GM12878 (cell line): Measurements from ENCODE around the gene HDAC9. TPM values are rescaled to one million over a fixed set of nuclear protein-coding genes. Genes with fewer than 3 reads are reported as not detected.

Experiments used
- ATAC-seq: fragments of 200-7000 bp; cut with Tn5 transposase; 3 replicates; pipeline ENCODE4 v1.9.1; 2020; ENCODE audit warnings: mild to moderate bottlenecking, moderate library complexity
- BruUV-seq: library from RNA; stranded (reverse); fragments of 400-500 nt; replicated peaks from 2 replicates; lab custom pipeline; 2021; lab: Mats Ljungman, UMichigan
- CTCF ChIA-PET: fragments of 300-600 bp; sonication (Branson Sonifier 250); formaldehyde crosslinking; extraction: SDS; loops from one replicate; lab custom pipeline; 2021; ENCODE audit warnings: inconsistent platforms; lab: Yijun Ruan, JAX
- POLR2A ChIA-PET: fragments of 350-600 bp; formaldehyde crosslinking; extraction: SDS; loops from one replicate; lab custom pipeline; 2021; ENCODE audit warnings: inconsistent platforms; lab: Charles Lee
- RAD21 ChIA-PET: fragments of 300-600 bp; sonication (Branson Sonifier 250); formaldehyde crosslinking; loops from one replicate; lab custom pipeline; 2023; ENCODE audit warnings: antibody characterized with exemption; ENCODE audit not compliant: unreplicated experiment; lab: Charles Lee
- SMC1A ChIA-PET: fragments of 300-600 bp; sonication (Branson Sonifier 250); formaldehyde crosslinking; loops from one replicate; lab custom pipeline; 2023; ENCODE audit not compliant: unreplicated experiment, uncharacterized antibody; lab: Charles Lee
- DNase-seq: peaks from one replicate; pipeline ENCODE4 v3.0.0-alpha.2; 2011; ENCODE audit warnings: low read depth, low spot score
- FAIRE-seq: peaks from 3 replicates; lab custom pipeline; 2011; peaks lifted over from hg19 to GRCh38; lab: Jason Lieb, UNC
- H2AFZ ChIP-seq: 2 replicates; pipeline ENCODE4 v1.6.0; 2011; ENCODE audit warnings: low read depth, low read length, control low read depth; ENCODE audit not compliant: control insufficient read depth
- H3K27ac ChIP-seq: 2 replicates; pipeline ENCODE4 v1.5.1; 2011; ENCODE audit warnings: control low read depth; ENCODE audit not compliant: control insufficient read depth, insufficient read depth
- H3K27me3 ChIP-seq, 2 experiments: replicated peaks in 1 of 2; 2 replicates each; pipeline versions ENCODE4 v1.6.0 to v1.6.1; 2011; ENCODE audit warnings: low read length in 1 of 2; ENCODE audit not compliant: control insufficient read depth in 2 of 2, insufficient read depth in 2 of 2
- H3K36me3 ChIP-seq, 2 experiments: 2 replicates each; pipeline ENCODE4 v1.5.1; 2011; ENCODE audit warnings: low read length in 1 of 2; ENCODE audit not compliant: control insufficient read depth in 2 of 2, insufficient read depth in 2 of 2
- H3K4me1 ChIP-seq: 2 replicates; pipeline ENCODE4 v1.6.1; 2011; ENCODE audit warnings: mild to moderate bottlenecking, low read length, moderate library complexity, mixed read lengths; ENCODE audit not compliant: control insufficient read depth, insufficient read depth
- H3K4me2 ChIP-seq: 2 replicates; pipeline ENCODE4 v1.6.0; 2011; ENCODE audit warnings: control low read depth; ENCODE audit not compliant: control insufficient read depth, insufficient read depth
- H3K4me3 ChIP-seq: fragments of 200-600 bp; sonication (generic); 2 replicates; pipeline ENCODE4 v1.5.1; 2016
- H3K79me2 ChIP-seq: 2 replicates; pipeline ENCODE4 v1.6.0; 2011; ENCODE audit warnings: low read length; ENCODE audit not compliant: control insufficient read depth, insufficient read depth
- H3K9ac ChIP-seq: 2 replicates; pipeline ENCODE4 v1.8.0; 2011; ENCODE audit warnings: low read length, control low read depth, mixed read lengths; ENCODE audit not compliant: control insufficient read depth, insufficient read depth
- H3K9me3 ChIP-seq: replicated peaks from 3 replicates; pipeline ENCODE4 v1.5.1; 2011; ENCODE audit warnings: mild to moderate bottlenecking, low read length; ENCODE audit not compliant: control insufficient read depth, insufficient read depth
- H4K20me1 ChIP-seq: 2 replicates; pipeline ENCODE4 v1.6.0; 2011; ENCODE audit not compliant: control insufficient read depth, insufficient read depth
- BHLHE40 ChIP-seq, 2 experiments: fragments of 450-650 bp in 1 of 2; IDR thresholded peaks; 2 replicates each; pipeline ENCODE4 v1.6.1; 2011 to 2017; ENCODE audit warnings: low read depth in 2 of 2, borderline replicate concordance in 1 of 2, improper control_type of control experiment in 1 of 2, low read length in 1 of 2, mild to moderate bottlenecking in 1 of 2
- GATAD2B ChIP-seq: fragments of 450-650 bp; conservative IDR thresholded peaks from 2 replicates; pipeline ENCODE4 v1.6.1; 2017; ENCODE audit warnings: low read depth, mild to moderate bottlenecking, moderate library complexity
- LARP7 ChIP-seq: fragments of 450-650 bp; IDR thresholded peaks from 2 replicates; pipeline ENCODE4 v1.6.1; 2017; ENCODE audit warnings: mild to moderate bottlenecking
- POLR2AphosphoS2 ChIP-seq: IDR thresholded peaks from 2 replicates; pipeline ENCODE4 v1.6.1; 2011; ENCODE audit warnings: low read depth, mild to moderate bottlenecking, low read length, improper control_type of control experiment, moderate library complexity
- POLR2AphosphoS5 ChIP-seq: IDR thresholded peaks from 2 replicates; pipeline ENCODE4 v1.6.1; 2011; ENCODE audit warnings: mild to moderate bottlenecking, low read length, inconsistent platforms
- ZNF384 ChIP-seq: IDR thresholded peaks from 2 replicates; pipeline ENCODE4 v1.6.1; 2012; ENCODE audit warnings: low read depth, mild to moderate bottlenecking, low read length, improper control_type of control experiment, borderline replicate concordance
- ZNF622 ChIP-seq: fragments of 450-650 bp; IDR thresholded peaks from 2 replicates; pipeline ENCODE4 v1.6.1; 2017; ENCODE audit warnings: mild to moderate bottlenecking, inconsistent platforms
- in situ Hi-C: fragments of 300-500 bp; cut with MboI; formaldehyde crosslinking; loops from 9 replicates; pipeline ENCODE4 v1.14.3; 2018; ENCODE audit warnings: mixed read lengths
- intact Hi-C: fragments of 100-400 bp; cut with micrococcal nuclease; formaldehyde crosslinking; loops from one replicate; pipeline ENCODE4 v1.14.2; 2022; ENCODE audit not compliant: unreplicated experiment
- polyA plus RNA-seq, 11 experiments: library from polyadenylated mRNA; depleted of rRNA in 4 of 11; unstranded in 6 of 11; stranded (reverse) in 5 of 11; fragments of >200 nt; fragmentation: Nextera tagmentation in 4 of 11; fragmentation: Illumina TruSeq in 1 of 11; extraction: Ambion mirVana in 4 of 11; extraction: Trizol in 1 of 11; gene quantifications; 1 replicate in 1 of 11; 2 replicates in 10 of 11; pipeline versions ENCODE4 v1.2.1 to v1.2.3, GENCODE V29; 2011 to 2016; ENCODE audit warnings: inconsistent platforms in 2 of 11, missing spikeins in 2 of 11, low read depth in 1 of 11
- total RNA-seq, 4 experiments: library from RNA; depleted of rRNA in 3 of 4; stranded (reverse); fragments of >200 nt in 3 of 4; fragmentation: Illumina TruSeq in 1 of 4; extraction: Trizol in 1 of 4; gene quantifications; 2 replicates each; pipeline versions ENCODE4 v1.2.1 to v1.2.3, GENCODE V29; 2013 to 2021
- TF ChIP-seq, protein P1 (sequence below): fragments of 450-650 bp; formaldehyde crosslinking; IDR thresholded peaks from 2 replicates; pipeline ENCODE4 v1.4.0; 2022; ENCODE audit warnings: mild to moderate bottlenecking, moderate library complexity
- TF ChIP-seq, protein P2 (sequence below), 3 experiments: IDR thresholded peaks in 2 of 3; conservative IDR thresholded peaks in 1 of 3; 2 replicates each; pipeline ENCODE4 v1.5.1; 2011; ENCODE audit warnings: low read depth in 3 of 3, low read length in 3 of 3, mild to moderate bottlenecking in 3 of 3, control low read depth in 2 of 3, moderate library complexity in 2 of 3, inconsistent platforms in 1 of 3, mixed read lengths in 1 of 3; ENCODE audit not compliant: control insufficient read depth in 2 of 3, insufficient read depth in 1 of 3; ENCODE audit errors: extremely low read depth in 1 of 3
- TF ChIP-seq, protein P3 (sequence below): fragments of 150-350 bp; IDR thresholded peaks from 2 replicates; pipeline ENCODE4 v1.6.1; 2014; ENCODE audit warnings: mild to moderate bottlenecking, low read depth, low read length
- TF ChIP-seq, protein P4 (sequence below): IDR thresholded peaks from 2 replicates; pipeline ENCODE4 v1.6.1; 2011; ENCODE audit warnings: low read depth, mild to moderate bottlenecking, low read length, moderate library complexity, borderline replicate concordance; ENCODE audit errors: extremely low read depth
- TF ChIP-seq, protein P5 (sequence below): IDR thresholded peaks from 2 replicates; pipeline ENCODE4 v1.6.1; 2011; ENCODE audit warnings: borderline replicate concordance, low read depth, mild to moderate bottlenecking, moderate library complexity, mixed read lengths, low read length; ENCODE audit not compliant: insufficient read depth; ENCODE audit errors: extremely low read length

HDAC9 gene
- total and polyA plus RNA-seq, 10 of the 15 experiments (the other 5 are each of a cell fraction or from before 2014, with no cell fraction given), result 0.73 to 12.8 (median 0.92) TPM

DNA sequence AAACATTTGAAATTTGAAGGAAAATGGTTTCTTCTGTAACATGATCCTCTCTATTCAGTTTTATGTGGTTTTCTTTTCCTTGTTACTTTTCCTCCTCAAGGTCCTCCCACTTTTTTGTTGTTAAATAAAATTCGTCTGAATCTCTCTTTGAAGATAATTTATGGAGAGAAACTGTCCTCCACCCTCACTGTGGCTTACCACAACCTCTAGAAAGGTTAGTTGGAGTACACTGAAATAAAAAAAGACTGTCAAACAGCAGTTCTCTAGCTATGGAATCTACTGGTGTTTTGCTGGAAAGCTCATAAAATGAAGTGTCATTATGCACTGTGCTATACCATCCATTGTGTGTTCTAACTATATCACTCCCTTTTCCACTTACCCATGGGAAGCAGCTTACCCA lies 189.4 kb downstream of the HDAC9 start (continued):
- TF ChIP-seq, protein P1, sequence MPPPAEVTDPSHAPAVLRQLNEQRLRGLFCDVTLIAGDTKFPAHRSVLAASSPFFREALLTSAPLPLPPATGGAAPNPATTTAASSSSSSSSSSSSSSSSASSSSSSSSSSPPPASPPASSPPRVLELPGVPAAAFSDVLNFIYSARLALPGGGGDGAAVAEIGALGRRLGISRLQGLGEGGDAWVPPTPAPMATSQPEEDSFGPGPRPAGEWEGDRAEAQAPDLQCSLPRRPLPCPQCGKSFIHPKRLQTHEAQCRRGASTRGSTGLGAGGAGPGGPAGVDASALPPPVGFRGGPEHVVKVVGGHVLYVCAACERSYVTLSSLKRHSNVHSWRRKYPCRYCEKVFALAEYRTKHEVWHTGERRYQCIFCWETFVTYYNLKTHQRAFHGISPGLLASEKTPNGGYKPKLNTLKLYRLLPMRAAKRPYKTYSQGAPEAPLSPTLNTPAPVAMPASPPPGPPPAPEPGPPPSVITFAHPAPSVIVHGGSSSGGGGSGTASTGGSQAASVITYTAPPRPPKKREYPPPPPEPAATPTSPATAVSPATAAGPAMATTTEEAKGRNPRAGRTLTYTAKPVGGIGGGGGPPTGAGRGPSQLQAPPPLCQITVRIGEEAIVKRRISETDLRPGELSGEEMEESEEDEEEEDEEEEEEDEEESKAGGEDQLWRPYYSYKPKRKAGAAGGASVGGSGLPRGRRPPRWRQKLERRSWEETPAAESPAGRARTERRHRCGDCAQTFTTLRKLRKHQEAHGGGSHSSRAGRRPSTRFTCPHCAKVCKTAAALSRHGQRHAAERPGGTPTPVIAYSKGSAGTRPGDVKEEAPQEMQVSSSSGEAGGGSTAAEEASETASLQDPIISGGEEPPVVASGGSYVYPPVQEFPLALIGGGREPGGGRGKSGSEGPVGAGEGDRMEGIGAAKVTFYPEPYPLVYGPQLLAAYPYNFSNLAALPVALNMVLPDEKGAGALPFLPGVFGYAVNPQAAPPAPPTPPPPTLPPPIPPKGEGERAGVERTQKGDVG (CRISPR knock-in tag), result no peak
- TF ChIP-seq POLR2AphosphoS2, result no peak
- TF ChIP-seq ZNF384, result no peak
- no peak for TF ChIP-seq GATAD2B

DNA sequence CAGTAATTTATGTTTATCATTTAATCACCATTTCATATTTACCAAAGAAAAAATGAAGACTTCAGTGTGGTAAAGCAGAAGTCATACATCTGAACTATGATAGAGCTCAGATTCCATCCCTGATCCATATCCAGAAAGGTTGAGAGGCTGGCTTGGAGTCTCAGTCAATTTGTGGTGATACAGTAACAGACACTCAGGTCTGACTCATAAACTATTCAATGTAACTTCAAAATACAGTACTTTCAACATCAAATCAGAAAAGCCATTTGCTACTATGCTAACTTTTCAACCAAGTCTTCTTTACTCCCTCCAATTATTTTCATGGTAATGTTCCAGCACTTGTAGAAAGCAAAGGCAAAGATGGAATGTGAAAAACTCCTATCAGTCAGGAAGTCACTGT lies 190.4 kb downstream of the HDAC9 start:
- intact Hi-C loops, result no loop called here

More for the DNA sequence above, 190.4 kb downstream of the HDAC9 start:
- ChIA-PET POLR2A (no interaction called here), CTCF (interaction anchor here (0.7 kb wide), 1 partner anchor 333 kb away, joined by 3 read pairs; no protein-coding TSS in a partner anchor), RAD21 (interaction anchor here (1.5 kb wide), 1 partner anchor 333 kb away, joined by 3 read pairs; no protein-coding TSS in a partner anchor), SMC1A (interaction anchor here (0.6 kb wide), 1 partner anchor 230 kb away, joined by 3 read pairs; no protein-coding TSS in a partner anchor)
- no peak for FAIRE-seq
- no peaks in the 10 kb centered on the region for H3K9me3 ChIP-seq
- H3K4me3 ChIP-seq, result no peak overlapping the region
- H2AFZ ChIP-seq, result no peak overlapping the region
- no peaks in the 10 kb centered on the region for H4K20me1 ChIP-seq
- H3K9ac ChIP-seq, result no peak overlapping the region
- no peak overlapping the region for H3K27ac ChIP-seq
- no peaks in the 10 kb centered on the region for H3K36me3 ChIP-seq
- no peak overlapping the region for H3K4me2 ChIP-seq
- no TSS peak for BruUV-seq
- TF ChIP-seq, protein P2, sequence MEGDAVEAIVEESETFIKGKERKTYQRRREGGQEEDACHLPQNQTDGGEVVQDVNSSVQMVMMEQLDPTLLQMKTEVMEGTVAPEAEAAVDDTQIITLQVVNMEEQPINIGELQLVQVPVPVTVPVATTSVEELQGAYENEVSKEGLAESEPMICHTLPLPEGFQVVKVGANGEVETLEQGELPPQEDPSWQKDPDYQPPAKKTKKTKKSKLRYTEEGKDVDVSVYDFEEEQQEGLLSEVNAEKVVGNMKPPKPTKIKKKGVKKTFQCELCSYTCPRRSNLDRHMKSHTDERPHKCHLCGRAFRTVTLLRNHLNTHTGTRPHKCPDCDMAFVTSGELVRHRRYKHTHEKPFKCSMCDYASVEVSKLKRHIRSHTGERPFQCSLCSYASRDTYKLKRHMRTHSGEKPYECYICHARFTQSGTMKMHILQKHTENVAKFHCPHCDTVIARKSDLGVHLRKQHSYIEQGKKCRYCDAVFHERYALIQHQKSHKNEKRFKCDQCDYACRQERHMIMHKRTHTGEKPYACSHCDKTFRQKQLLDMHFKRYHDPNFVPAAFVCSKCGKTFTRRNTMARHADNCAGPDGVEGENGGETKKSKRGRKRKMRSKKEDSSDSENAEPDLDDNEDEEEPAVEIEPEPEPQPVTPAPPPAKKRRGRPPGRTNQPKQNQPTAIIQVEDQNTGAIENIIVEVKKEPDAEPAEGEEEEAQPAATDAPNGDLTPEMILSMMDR (IDR thresholded peaks at IDR 0.05 in 2 of 3, conservative IDR thresholded peaks at IDR 0.05 in 1 of 3; ENCODE audit: control insufficient read depth in 2 of 3, extremely low read depth in 1 of 3, insufficient read depth in 1 of 3, low read depth in 3 of 3, low read length in 3 of 3), result no peak
- TF ChIP-seq, protein P3, sequence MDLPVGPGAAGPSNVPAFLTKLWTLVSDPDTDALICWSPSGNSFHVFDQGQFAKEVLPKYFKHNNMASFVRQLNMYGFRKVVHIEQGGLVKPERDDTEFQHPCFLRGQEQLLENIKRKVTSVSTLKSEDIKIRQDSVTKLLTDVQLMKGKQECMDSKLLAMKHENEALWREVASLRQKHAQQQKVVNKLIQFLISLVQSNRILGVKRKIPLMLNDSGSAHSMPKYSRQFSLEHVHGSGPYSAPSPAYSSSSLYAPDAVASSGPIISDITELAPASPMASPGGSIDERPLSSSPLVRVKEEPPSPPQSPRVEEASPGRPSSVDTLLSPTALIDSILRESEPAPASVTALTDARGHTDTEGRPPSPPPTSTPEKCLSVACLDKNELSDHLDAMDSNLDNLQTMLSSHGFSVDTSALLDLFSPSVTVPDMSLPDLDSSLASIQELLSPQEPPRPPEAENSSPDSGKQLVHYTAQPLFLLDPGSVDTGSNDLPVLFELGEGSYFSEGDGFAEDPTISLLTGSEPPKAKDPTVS, result no peak
- TF ChIP-seq ZNF622 (no peak), BHLHE40 (IDR thresholded peaks at IDR 0.05; ENCODE audit: borderline replicate concordance in 1 of 2, low read depth in 2 of 2, low read length in 1 of 2) (no peak), LARP7 (no peak), POLR2AphosphoS5 (no peak)
- TF ChIP-seq, protein P4, sequence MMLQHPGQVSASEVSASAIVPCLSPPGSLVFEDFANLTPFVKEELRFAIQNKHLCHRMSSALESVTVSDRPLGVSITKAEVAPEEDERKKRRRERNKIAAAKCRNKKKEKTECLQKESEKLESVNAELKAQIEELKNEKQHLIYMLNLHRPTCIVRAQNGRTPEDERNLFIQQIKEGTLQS, result no peak
- TF ChIP-seq, protein P5, sequence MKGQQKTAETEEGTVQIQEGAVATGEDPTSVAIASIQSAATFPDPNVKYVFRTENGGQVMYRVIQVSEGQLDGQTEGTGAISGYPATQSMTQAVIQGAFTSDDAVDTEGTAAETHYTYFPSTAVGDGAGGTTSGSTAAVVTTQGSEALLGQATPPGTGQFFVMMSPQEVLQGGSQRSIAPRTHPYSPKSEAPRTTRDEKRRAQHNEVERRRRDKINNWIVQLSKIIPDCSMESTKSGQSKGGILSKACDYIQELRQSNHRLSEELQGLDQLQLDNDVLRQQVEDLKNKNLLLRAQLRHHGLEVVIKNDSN, result no peak
- H3K4me1 ChIP-seq, result no peaks in the 10 kb centered on the region
- DNase-seq, result no peak
- ATAC-seq, result no peak
- in situ Hi-C loops, result no loop called here
- H3K27me3 ChIP-seq, result no peaks in the 10 kb centered on the region
- H3K79me2 ChIP-seq, result no peaks in the 10 kb centered on the region
